Colon (tissue), 2 donors: ENCODE results near the gene LRRC61.
"Not testable (repeated sequence)": the region's sequence is repeated elsewhere in the genome, so short reads cannot be mapped to it uniquely, and the experiment has no call there.

Experiments used
- FAIRE-seq: peaks from 2 replicates; lab custom pipeline; 2012; peaks lifted over from hg19 to GRCh38; lab: Jason Lieb, UNC
- donor health status: control.
- donor health status: control.

LRRC61 gene

GRCh38 chr7:150307904-150308303 is 15.3 kb upstream of the LRRC61 start:
- no peak for FAIRE-seq

DNA sequence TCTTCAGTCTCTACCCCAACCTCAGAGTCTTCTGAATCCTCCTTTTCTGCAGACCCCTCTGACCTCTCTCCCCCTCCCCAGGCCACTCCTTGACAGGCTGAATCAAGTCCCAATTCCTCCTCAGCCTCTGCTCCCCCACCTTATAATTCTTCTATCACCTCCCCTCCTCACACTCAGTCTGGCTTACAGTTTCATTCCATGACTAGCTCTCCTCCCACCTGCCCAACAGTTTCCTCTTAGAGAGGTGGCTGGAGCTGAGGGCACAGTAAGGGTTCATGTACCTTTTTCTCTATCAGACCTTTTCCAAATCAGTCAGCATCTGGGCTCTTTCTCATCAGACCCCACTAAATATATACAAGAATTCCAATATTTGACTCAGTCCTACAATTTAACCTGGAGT is 14.6 kb upstream of the LRRC61 start:
- no peak for FAIRE-seq

- FAIRE-seq = no peak
Observed at GRCh38 chr7:150311146-150311545, 12.0 kb upstream of the LRRC61 start.

- FAIRE-seq = no peak
Observed at GRCh38 chr7:150311711-150312110, 11.4 kb upstream of the LRRC61 start.

GRCh38 chr7:150312649-150313366 is 10.3 kb upstream of the LRRC61 start:
- not testable (repeated sequence) for FAIRE-seq

- FAIRE-seq = no peak
Observed at GRCh38 chr7:150313367-150313809, 9.8 kb upstream of the LRRC61 start.

DNA sequence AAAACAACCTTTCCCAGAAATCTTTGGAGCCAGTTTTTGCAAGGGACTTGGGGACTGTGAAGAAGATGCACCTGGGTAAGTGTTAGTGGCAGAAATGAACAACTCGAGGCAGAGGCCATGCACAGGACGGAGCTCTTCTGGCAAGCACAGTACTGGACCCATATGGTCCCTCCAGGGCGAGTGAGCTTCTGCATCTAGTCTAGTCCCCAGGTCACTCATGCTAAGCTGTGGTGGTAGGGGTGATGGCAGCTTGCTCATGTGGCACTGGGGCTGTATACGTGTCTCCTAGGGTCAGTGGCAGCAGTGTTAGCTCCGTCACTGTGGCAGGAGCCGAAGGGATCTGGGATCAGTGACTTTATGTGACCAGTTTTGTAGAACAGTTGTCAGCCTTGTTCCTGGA is 9.3 kb upstream of the LRRC61 start:
- FAIRE-seq = no peak

GRCh38 chr7:150314639-150315239 is 8.4 kb upstream of the LRRC61 start:
- FAIRE-seq = peak; percentile 92

DNA sequence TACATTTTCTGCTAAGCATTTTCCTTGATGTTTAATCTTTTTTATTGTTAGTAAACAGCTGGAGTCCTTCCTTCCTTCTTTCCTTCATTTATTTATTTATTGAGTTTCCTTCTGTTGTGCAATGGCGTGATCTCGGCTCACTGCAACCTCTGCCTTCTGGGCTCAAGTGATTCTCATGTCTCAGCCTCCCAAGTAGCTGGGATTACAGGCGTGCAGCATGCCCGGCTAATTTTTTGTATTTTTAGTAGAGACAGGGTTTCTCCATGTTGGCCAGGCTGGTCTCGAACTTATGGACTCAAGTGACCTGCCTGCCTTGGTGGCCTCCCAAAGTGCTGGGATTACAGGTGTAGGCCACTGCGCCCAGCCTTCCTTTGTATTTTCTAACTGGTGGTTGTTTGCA is 6.2 kb upstream of the LRRC61 start:
- FAIRE-seq = not testable (repeated sequence)

DNA sequence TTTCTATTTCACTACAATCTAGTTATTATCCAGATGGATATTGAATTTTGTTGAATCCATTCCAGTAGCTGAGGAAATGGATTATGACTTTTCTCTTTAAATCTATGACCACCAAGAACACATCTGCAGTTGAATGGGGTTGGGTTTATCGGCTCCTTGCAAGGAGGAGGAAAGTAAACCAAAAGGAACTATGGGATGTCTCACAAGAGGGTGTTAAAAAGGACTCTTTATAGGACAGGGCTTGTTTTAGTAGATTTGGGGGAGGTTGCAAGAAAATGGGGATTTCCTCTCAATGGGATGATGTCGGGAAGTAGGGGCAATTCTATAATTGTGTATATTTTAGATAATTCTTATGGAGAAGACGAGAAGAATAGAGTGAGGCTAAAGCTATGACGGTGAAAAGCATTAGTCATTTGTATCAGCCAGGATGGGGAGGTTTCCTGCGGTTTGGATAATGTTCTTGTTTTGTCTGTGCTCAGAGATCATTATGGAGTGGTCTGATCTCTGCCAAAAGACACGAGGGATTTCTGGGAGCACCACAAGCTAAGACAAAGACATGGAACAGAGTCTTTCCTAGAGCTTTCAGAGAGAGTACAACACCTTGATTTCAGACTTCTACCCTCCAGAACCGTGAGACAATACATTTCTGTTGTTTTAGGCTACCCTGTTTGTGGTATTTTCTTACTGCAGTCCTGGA is 5.3 kb upstream of the LRRC61 start:
- FAIRE-seq = no peak

DNA sequence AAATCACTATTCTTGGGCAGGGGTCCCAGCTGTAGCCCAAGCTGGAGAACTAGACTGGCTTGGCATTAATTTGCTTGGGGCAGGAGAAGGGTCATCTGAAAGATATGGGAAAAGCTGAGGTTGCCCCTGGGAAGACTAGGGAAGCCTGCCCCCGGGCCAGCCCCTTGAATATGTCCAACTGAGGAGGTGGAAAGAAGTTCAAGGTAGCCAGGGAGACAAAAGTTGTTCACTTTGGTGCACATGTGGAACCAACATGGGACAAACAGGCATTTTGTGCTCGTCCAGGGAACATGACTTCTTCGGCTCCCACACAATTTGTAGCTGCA is 1.4 kb upstream of the LRRC61 start:
- FAIRE-seq = no peak

GRCh38 chr7:150322114-150322832 is 882 bp upstream of the LRRC61 start:
- no peak for FAIRE-seq

DNA sequence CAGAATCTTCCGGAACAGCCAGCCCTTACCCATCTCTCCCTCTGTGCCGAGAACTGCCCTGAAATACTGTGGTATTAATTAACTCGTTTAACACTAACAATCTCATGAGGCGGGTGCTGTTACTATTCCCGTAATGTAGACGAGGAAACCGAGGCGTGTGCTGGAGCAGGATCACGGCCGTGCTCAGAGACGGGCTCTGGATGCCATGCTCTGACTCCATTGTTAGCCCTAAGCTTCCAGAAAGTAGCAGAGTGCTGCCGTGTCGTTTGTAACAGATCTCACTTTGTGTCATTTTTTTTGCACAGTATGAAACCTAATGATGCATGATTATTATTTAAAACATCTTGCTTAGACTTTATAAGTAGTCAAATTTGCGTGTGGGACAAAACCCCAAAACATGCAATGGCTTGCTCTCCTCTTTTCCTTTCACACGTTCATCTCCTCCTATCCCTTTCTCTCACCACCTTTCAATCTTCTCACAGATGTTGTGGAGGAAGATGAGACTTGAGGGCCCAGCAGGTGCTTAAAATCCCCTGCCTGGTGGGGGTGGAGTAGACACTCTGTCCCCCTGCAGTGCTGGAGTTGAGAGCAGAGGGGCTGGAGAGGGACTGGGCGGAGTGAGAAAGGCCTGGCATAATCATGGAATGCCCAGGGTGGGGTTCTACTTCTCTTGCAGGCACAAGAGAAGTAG is 672 bp downstream of the LRRC61 start:
- FAIRE-seq = no peak

GRCh38 chr7:150324373-150324961 is 1.3 kb downstream of the LRRC61 start:
- FAIRE-seq = no peak

DNA sequence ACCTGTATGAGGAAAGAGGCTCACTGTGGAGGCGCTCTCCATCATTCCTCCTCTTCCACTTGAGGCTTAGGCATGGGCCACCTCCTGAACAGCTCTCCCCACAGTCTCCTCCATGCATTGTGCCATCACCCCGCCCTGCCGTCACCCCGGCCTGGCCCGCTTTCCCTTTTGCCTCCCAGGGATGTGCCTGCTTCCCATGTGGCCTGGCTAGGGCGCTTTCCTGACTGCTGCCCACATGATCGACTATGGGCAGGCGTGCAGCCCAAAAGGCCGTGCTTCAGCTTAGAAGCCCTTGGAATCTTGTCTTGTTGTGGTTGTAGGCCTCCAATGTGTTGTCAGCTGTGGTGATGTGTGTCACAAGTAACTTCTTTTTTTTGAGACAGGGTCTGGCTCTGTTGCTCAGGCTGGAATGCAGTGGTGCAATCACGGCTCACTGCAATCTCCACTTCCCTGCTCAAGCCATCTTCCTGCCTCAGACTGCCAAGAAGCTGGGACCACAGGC is 2.0 kb downstream of the LRRC61 start:
- no peak for FAIRE-seq

DNA sequence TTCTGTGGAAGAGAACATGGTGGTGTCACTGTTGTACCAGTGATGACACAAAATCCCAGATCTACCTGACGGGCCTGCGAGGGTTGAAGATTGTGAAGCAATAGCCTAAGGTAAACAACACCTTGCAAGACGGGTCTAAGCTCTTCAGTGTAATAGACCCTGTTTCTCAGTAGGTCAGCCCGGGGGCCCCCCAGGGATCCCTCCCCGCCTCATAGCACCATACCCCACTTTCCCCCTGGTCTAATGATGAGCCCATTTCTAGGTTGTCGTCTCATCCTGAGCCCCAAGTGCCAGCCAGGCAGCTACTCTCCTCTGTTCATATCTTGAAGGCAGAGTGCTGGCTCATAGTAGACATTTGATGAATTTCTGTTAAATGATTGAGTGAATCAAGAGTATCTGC is 2.7 kb downstream of the LRRC61 start:
- no peak for FAIRE-seq

DNA sequence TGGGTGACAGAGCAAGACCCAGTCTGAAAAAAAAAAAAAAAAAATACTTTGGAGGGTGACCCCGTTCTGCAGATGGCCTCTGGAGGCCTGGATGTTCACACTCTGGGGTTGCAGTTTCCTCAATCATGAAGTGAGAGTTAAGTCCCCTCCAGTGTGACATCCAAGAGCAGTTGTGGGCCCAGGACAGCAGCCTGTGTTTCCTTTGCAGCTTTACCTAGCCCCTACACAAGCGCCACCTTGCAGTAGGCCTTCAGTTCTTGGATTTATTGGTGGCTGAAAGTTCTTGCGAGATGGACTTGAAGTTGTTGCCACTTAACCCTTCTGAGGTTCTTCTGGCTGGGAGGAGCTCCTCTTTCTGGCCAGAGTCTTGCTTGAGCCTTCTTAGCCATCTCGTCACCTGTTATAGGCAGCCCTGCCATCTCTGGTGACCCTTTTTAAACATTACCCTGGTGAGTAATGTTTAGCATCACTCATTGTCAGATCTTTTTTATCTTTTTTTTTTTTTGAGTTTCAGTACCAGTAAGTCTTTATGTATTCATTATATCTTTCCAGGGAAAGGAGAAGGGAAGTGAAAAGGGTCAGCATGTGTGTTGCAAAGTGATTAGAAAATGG is 3.6 kb downstream of the LRRC61 start:
- FAIRE-seq = no peak

GRCh38 chr7:150327308-150327707 is 4.2 kb downstream of the LRRC61 start:
- no peak for FAIRE-seq

DNA sequence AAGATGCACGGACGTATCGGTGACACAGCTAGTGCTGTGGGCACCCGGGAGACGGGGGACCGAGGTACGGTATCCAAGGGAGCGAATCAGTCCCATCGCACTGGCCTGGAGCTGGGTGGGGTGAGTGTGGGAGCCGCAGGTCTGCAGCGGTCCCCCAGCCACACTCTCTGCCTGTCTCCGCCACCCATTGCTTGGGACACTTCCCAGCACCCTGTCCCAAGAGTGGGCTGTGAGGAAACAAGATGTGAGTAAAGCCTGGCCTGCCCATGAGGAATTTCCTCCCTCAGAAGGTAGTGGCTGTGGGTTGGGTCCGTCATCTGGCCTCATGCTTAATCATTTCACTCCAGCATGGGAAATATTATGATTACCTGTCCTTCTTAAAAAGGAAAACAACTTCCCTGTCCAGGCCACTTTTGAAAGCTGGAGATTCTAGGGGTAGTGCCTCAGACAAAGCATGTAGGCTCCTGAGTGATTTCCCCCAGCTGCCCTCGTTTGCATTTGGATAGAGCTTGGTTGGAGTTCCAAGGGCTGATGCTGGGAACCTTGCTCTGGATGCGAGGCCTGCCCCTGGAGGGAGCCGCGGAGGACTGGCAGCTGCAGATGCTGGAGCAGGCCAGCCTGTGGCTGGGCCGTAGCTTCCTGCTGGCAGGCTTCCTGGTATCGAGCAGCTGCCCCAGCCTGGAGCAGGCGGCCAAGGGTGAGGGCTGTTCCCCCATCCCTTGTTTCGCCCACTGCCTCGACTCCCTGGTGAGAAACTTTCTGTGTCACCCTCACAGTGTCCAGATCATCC is 6.4 kb downstream of the LRRC61 start:
- no peak for FAIRE-seq

DNA sequence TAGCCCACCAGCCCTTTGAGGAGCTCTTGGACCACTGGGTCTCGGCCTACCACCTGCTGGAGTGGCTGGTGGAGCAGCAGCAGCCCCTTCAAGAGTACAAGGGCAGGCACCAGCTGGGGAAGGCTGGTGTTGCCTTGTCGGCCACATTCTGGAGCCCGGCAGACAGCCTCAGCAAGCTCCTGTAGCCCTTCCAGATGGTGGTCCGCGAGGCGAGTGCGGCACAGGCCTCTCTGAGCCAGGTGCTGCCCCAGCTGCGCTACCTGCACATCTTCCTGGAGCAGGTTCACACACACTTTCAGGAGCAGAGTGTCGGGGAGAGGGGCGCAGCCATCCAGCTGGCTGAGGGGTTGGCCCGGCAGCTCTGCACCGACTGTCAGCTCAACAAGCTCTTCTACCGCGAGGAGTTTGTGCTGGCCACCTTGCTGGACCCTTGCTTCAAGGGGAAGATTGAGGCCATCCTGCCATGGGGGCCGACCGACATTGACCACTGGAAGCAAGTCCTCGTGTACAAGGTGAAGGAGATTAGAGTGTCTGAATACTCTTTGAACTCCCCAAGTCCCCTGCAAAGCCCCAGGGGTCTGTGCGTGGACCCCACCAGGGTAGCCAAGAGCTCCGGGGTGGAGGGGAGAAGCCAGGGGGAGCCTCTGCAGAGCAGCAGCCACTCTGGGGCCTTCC is 7.2 kb downstream of the LRRC61 start:
- no peak for FAIRE-seq
